GM18526 (cell line): ENCODE results near the gene OTOF.

Source experiments
- POLR2A ChIP-seq: IDR thresholded peaks from 3 replicates; pipeline ENCODE4 v1.6.1; 2011; ENCODE audit not compliant: insufficient read length; ENCODE audit errors: extremely low read depth

The OTOF gene

GRCh38 chr2:26466662-26467310, 11.1 kb downstream of the OTOF start:
- no peak for TF ChIP-seq POLR2A

- no peak for TF ChIP-seq POLR2A
Measured at GRCh38 chr2:26465981-26466471, 11.9 kb downstream of the OTOF start.

- TF ChIP-seq POLR2A = no peak
Measured at GRCh38 chr2:26465266-26465925, 12.5 kb downstream of the OTOF start.

- no peak for TF ChIP-seq POLR2A
Measured at GRCh38 chr2:26464390-26465265, 13.3 kb downstream of the OTOF start.

GRCh38 chr2:26463244-26464192, 14.4 kb downstream of the OTOF start:
- TF ChIP-seq POLR2A = no peak

GRCh38 chr2:26462511-26463243, 15.2 kb downstream of the OTOF start:
- TF ChIP-seq POLR2A = no peak

- TF ChIP-seq POLR2A = no peak
Measured at GRCh38 chr2:26462100-26462499, 15.8 kb downstream of the OTOF start.

- TF ChIP-seq POLR2A = no peak
Measured at GRCh38 chr2:26461601-26462023, 16.3 kb downstream of the OTOF start.

GRCh38 chr2:26460613-26461031, 17.3 kb downstream of the OTOF start:
- TF ChIP-seq POLR2A = no peak

GRCh38 chr2:26459991-26460612, 17.8 kb downstream of the OTOF start:
- TF ChIP-seq POLR2A = no peak

- TF ChIP-seq POLR2A = no peak
Measured at GRCh38 chr2:26458365-26459042, 19.4 kb downstream of the OTOF start.

- TF ChIP-seq POLR2A = no peak
Measured at GRCh38 chr2:26457695-26458364, 20.1 kb downstream of the OTOF start.
